Uterus (tissue), 4 donors: Measurements from ENCODE around the gene RASA2. TPM values are rescaled to one million over a fixed set of nuclear protein-coding genes. Genes with fewer than 3 reads are reported as not detected.
"Not testable (repeated sequence)": the region's sequence is repeated elsewhere in the genome, so short reads cannot be mapped to it uniquely, and the experiment has no call there.

Experiments used
- DNase-seq, 2 donors: peaks; one replicate each; pipeline ENCODE4 v3.0.0-alpha.2; 2019 to 2020
- H3K27ac ChIP-seq, 2 donors: fragments of 200-600 bp; sonication (generic); 1 replicate in 1 of 2; 2 replicates in 1 of 2; pipeline ENCODE4 v1.5.1; 2016 to 2018
- H3K27me3 ChIP-seq, 2 donors: fragments of 200-600 bp; sonication (generic); one replicate each; pipeline ENCODE4 v1.5.1; 2018 to 2019; ENCODE audit warnings: control low read depth in 1 of 2
- H3K36me3 ChIP-seq, 2 donors: fragments of 200-600 bp; sonication (generic); one replicate each; pipeline ENCODE4 v1.5.1; 2019; ENCODE audit warnings: control low read depth in 1 of 2
- H3K4me1 ChIP-seq, 2 donors: fragments of 200-600 bp; sonication (generic); one replicate each; pipeline ENCODE4 v1.5.1; 2018 to 2019; ENCODE audit warnings: control low read depth in 1 of 2
- H3K4me3 ChIP-seq, 2 donors: fragments of 200-600 bp; sonication (generic); 1 replicate in 1 of 2; 2 replicates in 1 of 2; pipeline ENCODE4 v1.5.1; 2018 to 2019; ENCODE audit warnings: mild to moderate bottlenecking in 1 of 2
- H3K9me3 ChIP-seq, 2 donors: fragments of 200-600 bp; sonication (generic); one replicate each; pipeline ENCODE4 v1.5.1; 2019; ENCODE audit warnings: control low read depth in 1 of 2
- POLR2A ChIP-seq, 2 donors: fragments of 450-650 bp; IDR thresholded peaks; one replicate each; pipeline ENCODE4 v1.6.1; 2016; ENCODE audit warnings: antibody characterized with exemption in 2 of 2, mild to moderate bottlenecking in 1 of 2, moderate library complexity in 1 of 2
- intact Hi-C: fragments of 100-400 bp; cut with DNase I; formaldehyde crosslinking; loops from one replicate; pipeline ENCODE4 v1.15.1; 2023; ENCODE audit warnings: low total_unique reads
- total RNA-seq, 4 donors: library from RNA; depleted of rRNA in 3 of 4; stranded (reverse); fragments of >200 nt in 3 of 4; gene quantifications; one replicate each; pipeline versions ENCODE4 v1.1.0 to v1.2.4, GENCODE V29; 2014 to 2023
- TF ChIP-seq, protein P1 (sequence below), 4 experiments: fragments of 200-600 bp in 2 of 4; fragments of 450-650 bp in 2 of 4; sonication (generic) in 2 of 4; IDR thresholded peaks; one replicate each; pipeline ENCODE4 v1.5.1; 2016 to 2019; ENCODE audit warnings: antibody characterized with exemption in 4 of 4, mild to moderate bottlenecking in 2 of 4, moderate library complexity in 1 of 4
- donor health status: DM: yes; HTN: yes; CAD: no.

RASA2 gene
- total RNA-seq, 4 donors from 2014 or later: 11.3 to 49.4 (median 38.7) TPM

DNA sequence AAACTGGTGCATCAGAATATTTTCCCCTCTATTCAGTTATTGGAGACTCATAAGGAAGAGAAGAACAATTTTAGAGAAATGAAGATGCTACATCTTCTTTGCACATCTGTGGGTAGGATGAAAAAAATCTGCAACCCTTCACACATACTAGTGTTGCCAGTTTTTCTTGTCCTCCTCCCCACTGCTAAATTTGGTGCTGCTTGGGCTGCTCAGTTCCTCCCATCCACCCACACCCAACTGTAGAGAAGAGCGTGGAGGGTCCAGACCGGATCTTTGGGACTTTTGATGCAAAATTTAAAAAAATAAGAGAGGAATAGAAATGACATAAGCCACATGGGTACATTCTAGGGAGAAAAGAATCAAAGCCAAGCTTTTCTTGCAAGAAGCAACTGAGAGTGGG, 8.7 kb upstream of the RASA2 start:
- Histone ChIP-seq H3K27me3 (no peaks in the 10 kb centered on the region), H3K36me3 (no peaks in the 10 kb centered on the region), H3K9me3 (no peaks in the 10 kb centered on the region), H3K4me1 (no peaks in the 10 kb centered on the region), H3K4me3 (no peak overlapping the region), H3K27ac (no peak overlapping the region)
- intact Hi-C loops: no loop called here
- DNase-seq: no peak
- no peak for TF ChIP-seq POLR2A (IDR thresholded peaks at IDR 0.05)
- TF ChIP-seq, protein P1, sequence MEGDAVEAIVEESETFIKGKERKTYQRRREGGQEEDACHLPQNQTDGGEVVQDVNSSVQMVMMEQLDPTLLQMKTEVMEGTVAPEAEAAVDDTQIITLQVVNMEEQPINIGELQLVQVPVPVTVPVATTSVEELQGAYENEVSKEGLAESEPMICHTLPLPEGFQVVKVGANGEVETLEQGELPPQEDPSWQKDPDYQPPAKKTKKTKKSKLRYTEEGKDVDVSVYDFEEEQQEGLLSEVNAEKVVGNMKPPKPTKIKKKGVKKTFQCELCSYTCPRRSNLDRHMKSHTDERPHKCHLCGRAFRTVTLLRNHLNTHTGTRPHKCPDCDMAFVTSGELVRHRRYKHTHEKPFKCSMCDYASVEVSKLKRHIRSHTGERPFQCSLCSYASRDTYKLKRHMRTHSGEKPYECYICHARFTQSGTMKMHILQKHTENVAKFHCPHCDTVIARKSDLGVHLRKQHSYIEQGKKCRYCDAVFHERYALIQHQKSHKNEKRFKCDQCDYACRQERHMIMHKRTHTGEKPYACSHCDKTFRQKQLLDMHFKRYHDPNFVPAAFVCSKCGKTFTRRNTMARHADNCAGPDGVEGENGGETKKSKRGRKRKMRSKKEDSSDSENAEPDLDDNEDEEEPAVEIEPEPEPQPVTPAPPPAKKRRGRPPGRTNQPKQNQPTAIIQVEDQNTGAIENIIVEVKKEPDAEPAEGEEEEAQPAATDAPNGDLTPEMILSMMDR (IDR thresholded peaks at IDR 0.05): no peak

DNA sequence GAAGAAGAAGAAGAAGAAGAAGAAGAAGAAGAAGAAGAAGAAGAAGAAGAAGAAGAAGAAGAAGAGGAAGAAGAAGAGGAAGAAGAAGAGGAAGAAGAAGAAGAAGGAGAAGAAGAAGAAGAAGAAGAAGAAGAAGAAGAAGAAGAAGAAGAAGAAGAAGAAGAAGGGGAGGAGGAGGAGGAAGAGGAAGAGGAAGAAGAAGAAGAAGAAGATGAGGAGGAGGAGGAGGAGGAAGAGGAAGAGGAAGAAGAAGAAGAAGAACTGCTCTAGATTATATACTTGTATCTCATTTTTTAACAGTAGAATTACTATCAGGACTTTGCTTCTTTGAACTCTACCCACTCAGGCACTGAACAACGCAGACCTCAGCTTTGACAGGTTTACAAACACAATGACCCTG, 8.0 kb upstream of the RASA2 start:
- intact Hi-C loops, H3K4me1 ChIP-seq, H3K4me3 ChIP-seq, DNase-seq, H3K27me3 ChIP-seq, H3K36me3 ChIP-seq, H3K27ac ChIP-seq, H3K9me3 ChIP-seq: not testable (repeated sequence)

DNA sequence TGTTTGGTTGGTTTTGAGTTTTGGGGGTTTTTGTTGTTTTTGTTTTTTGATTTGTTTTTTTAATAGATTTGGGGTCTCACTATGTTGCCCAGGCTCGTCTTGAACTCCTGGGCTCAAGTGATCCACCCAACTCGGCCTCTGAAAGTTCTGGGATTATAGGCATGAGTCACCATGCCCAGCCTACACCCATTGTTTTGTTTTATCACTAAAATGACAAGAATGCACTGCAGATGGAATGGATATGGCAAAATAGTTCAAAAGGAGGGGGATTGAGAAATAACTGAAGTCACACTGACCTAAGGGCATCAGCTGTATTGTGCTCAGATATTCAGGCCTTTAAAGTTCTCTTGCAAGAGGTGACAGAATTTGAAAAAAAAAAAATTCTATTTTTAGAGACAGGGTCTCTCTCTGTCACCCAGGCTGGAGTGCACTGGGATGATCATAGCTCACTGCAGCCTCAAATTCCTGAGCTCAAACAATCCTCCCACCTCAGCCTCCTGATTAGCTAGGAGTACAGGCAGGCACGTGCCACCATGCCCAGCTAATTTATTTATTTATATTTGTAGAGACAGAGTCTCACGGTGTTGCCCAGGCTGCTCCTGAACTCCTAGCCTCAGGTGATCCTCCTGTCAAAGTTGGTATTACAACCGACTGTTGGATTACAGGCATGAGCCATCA, 4.4 kb upstream of the RASA2 start:
- no peak for DNase-seq
- TF ChIP-seq, protein P1 (IDR thresholded peaks at IDR 0.05): no peak
- TF ChIP-seq POLR2A (IDR thresholded peaks at IDR 0.05): no peak
- Histone ChIP-seq H3K27me3 (no peaks in the 10 kb centered on the region), H3K9me3 (no peaks in the 10 kb centered on the region), H3K36me3 (no peaks in the 10 kb centered on the region), H3K4me1 (peaks cover 0 to 6% of the 10 kb centered on the region in 2 donors), H3K4me3 (no peak overlapping the region), H3K27ac (no peak overlapping the region)
- intact Hi-C loops: no loop called here

DNA sequence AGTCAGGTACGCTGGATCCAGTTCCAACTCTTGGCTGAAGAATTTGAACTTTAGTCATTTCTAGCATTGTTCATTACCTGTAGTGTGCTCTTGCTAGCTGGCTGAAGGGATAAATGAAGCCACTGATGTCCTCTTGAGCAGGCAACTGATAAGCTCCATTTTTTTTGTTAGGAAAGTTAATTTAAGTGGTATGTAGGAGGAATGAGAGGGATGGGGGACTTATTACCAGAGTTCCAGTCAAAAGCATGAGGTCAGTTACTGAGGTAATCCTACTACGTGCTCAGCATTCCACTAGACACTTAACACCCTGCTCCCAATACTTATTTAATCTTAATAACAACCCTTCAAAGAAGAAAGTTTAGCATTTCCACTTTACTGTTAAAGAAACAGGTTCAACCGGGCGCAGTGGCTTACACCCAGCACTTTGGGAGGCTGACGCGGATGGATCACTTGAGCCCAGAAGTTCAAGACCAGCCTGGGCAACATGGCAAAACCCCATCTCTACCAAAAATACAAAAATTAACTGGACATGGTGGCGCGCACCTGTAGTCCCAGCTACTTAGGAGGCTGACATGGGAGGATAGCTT, 2.0 kb upstream of the RASA2 start:
- H3K27me3 ChIP-seq: no peaks in the 10 kb centered on the region
- H3K36me3 ChIP-seq: no peaks in the 10 kb centered on the region
- intact Hi-C loops: no loop called here
- TF ChIP-seq, protein P1 (IDR thresholded peaks at IDR 0.05): no peak
- no peak overlapping the region for H3K27ac ChIP-seq
- H3K4me1 ChIP-seq: peaks cover 0 to 6% of the 10 kb centered on the region in 2 donors
- no peaks in the 10 kb centered on the region for H3K9me3 ChIP-seq
- DNase-seq: no peak
- H3K4me3 ChIP-seq: no peak overlapping the region

DNA sequence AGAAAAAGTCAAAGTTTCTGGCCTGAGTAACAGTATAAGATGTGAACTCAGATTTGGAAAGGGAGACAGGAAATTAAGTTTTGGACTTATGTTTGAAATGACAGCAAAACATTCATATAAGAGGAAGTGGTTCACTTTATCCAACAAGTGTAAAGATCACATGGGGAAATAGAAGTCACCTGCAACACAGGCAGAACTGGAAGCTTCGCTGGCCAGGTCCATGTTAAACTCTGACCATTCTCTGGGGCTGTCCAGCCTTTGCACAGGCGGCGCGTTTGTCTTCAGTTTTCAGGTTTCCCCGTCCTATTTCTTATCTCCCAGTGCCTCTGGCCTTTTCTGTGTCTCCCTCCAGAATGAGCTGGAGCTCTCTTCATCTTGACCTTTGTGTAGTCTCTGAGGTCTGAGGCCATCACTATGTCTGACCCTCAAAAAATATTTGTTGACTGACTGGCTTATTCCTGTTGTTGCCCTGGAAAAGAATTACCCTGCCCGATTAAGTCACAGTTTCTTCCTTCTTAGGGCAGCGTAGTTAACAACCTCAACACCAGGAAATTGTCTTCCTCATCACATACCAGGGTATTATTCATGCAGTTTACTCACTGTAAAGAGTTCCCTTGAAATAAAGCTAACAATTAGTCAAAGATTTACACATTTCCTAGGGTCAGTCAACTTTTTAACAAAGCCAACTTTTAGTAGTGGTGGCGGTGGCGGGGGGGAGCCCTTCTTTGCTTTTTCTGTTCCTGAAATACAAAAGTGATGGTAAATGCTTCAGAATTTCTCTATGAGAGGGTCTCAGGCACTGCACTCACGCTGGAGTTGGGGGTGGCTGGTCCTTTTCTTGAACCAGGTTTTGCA, 959 bp upstream of the RASA2 start:
- H3K9me3 ChIP-seq: no peaks in the 10 kb centered on the region
- peak overlapping the region; percentile 94 to 98 for H3K27ac ChIP-seq
- no peaks in the 10 kb centered on the region for H3K27me3 ChIP-seq
- intact Hi-C loops: no loop called here
- H3K4me1 ChIP-seq: peaks cover 0 to 6% of the 10 kb centered on the region in 2 donors
- no peaks in the 10 kb centered on the region for H3K36me3 ChIP-seq
- peak overlapping the region in 1 of 2 donors; percentile 91 for H3K4me3 ChIP-seq
- no peak for DNase-seq
- TF ChIP-seq POLR2A (IDR thresholded peaks at IDR 0.05): no peak
- TF ChIP-seq, protein P1 (IDR thresholded peaks at IDR 0.05): no peak
